Measurements from ENCODE around the gene FDX1.

DNA sequence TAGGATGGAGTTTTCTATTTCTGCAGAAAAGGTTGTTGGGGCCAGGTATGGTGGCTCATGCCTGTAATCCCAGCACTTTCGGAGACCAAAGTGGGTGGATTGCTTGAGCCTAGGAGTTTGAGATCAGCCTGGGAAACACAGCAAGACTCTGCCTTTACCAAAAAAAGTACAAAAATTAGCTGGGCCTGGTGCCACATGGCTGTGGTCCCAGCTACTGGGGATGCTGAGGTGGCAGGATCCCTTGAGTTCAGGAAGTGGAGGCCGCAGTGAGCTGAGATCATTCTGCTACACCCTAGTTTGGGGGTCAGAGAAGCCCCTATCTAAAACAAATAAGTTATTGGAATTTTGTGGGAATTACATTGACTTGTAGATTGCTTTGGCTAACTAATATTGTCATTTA lies 71.7 kb downstream of the FDX1 start:
- TF ChIP-seq, protein P1, sequence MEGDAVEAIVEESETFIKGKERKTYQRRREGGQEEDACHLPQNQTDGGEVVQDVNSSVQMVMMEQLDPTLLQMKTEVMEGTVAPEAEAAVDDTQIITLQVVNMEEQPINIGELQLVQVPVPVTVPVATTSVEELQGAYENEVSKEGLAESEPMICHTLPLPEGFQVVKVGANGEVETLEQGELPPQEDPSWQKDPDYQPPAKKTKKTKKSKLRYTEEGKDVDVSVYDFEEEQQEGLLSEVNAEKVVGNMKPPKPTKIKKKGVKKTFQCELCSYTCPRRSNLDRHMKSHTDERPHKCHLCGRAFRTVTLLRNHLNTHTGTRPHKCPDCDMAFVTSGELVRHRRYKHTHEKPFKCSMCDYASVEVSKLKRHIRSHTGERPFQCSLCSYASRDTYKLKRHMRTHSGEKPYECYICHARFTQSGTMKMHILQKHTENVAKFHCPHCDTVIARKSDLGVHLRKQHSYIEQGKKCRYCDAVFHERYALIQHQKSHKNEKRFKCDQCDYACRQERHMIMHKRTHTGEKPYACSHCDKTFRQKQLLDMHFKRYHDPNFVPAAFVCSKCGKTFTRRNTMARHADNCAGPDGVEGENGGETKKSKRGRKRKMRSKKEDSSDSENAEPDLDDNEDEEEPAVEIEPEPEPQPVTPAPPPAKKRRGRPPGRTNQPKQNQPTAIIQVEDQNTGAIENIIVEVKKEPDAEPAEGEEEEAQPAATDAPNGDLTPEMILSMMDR (IDR thresholded peaks at IDR 0.05; ENCODE audit: insufficient read depth, low read length): no peak
- TF ChIP-seq, protein P2, sequence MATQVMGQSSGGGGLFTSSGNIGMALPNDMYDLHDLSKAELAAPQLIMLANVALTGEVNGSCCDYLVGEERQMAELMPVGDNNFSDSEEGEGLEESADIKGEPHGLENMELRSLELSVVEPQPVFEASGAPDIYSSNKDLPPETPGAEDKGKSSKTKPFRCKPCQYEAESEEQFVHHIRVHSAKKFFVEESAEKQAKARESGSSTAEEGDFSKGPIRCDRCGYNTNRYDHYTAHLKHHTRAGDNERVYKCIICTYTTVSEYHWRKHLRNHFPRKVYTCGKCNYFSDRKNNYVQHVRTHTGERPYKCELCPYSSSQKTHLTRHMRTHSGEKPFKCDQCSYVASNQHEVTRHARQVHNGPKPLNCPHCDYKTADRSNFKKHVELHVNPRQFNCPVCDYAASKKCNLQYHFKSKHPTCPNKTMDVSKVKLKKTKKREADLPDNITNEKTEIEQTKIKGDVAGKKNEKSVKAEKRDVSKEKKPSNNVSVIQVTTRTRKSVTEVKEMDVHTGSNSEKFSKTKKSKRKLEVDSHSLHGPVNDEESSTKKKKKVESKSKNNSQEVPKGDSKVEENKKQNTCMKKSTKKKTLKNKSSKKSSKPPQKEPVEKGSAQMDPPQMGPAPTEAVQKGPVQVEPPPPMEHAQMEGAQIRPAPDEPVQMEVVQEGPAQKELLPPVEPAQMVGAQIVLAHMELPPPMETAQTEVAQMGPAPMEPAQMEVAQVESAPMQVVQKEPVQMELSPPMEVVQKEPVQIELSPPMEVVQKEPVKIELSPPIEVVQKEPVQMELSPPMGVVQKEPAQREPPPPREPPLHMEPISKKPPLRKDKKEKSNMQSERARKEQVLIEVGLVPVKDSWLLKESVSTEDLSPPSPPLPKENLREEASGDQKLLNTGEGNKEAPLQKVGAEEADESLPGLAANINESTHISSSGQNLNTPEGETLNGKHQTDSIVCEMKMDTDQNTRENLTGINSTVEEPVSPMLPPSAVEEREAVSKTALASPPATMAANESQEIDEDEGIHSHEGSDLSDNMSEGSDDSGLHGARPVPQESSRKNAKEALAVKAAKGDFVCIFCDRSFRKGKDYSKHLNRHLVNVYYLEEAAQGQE (IDR thresholded peaks at IDR 0.05; ENCODE audit: insufficient replicate concordance, low read depth): no peak
- no peak for TF ChIP-seq POLR2AphosphoS5 (IDR thresholded peaks at IDR 0.05; ENCODE audit: low read depth)
- no peak for TF ChIP-seq GABPA (IDR thresholded peaks at IDR 0.05; ENCODE audit: low read depth)
- no peak for TF ChIP-seq SPI1 (IDR thresholded peaks at IDR 0.05; ENCODE audit: borderline replicate concordance, low read depth)
